Measurements from ENCODE around the gene SDF4. TPM values are rescaled to one million over a fixed set of nuclear protein-coding genes. Genes with fewer than 3 reads are reported as not detected.

Gene SDF4
- total and polyA plus RNA-seq, 2 of the 13 experiments (the other 11 are each of a cell fraction or from before 2014, with no cell fraction given), result 80.8 to 107 TPM

DNA sequence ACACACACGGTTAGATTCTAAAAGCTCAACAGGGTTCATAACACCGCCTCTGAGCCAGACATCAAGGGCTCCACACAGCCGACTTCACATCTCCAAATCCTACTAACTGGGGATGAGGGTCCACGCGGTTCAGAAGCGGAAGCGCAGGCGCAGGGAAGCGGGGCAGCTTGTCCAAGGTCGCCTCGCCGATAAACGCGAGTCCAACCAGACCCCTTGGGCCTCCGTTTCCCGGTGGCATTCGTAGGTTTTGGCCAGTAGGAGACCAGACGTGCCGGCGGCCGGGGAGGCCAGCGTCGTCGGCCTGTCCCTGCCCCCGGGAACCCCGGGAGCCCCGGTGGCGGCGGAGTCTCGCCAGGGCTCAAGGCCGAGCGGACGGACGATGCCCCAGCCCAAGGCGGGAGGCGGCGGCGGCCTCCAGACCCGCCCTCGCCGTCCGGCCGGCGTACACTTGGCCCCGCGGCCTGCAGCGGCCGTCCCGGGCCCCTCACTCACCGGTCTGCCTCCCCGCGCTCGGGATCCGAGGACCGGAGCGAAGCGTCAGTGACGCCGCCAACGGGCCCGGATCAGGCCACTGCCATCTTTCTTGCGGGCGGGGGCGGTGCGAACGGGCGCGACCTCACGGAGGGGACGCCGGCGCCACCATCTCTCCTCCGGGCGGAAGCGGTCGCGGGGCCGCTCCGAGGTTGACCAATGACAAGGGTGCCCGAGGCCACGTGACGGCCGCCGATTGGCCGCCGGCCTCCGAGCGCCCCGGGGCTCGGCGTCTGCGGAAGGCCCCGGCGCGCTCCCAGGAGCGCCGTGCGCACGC lies at the start of gene SDF4 (continued):
- TF ChIP-seq, protein P1, sequence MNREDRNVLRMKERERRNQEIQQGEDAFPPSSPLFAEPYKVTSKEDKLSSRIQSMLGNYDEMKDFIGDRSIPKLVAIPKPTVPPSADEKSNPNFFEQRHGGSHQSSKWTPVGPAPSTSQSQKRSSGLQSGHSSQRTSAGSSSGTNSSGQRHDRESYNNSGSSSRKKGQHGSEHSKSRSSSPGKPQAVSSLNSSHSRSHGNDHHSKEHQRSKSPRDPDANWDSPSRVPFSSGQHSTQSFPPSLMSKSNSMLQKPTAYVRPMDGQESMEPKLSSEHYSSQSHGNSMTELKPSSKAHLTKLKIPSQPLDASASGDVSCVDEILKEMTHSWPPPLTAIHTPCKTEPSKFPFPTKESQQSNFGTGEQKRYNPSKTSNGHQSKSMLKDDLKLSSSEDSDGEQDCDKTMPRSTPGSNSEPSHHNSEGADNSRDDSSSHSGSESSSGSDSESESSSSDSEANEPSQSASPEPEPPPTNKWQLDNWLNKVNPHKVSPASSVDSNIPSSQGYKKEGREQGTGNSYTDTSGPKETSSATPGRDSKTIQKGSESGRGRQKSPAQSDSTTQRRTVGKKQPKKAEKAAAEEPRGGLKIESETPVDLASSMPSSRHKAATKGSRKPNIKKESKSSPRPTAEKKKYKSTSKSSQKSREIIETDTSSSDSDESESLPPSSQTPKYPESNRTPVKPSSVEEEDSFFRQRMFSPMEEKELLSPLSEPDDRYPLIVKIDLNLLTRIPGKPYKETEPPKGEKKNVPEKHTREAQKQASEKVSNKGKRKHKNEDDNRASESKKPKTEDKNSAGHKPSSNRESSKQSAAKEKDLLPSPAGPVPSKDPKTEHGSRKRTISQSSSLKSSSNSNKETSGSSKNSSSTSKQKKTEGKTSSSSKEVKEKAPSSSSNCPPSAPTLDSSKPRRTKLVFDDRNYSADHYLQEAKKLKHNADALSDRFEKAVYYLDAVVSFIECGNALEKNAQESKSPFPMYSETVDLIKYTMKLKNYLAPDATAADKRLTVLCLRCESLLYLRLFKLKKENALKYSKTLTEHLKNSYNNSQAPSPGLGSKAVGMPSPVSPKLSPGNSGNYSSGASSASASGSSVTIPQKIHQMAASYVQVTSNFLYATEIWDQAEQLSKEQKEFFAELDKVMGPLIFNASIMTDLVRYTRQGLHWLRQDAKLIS (CRISPR knock-in tag; IDR thresholded peaks at IDR 0.05), result no peak
- TF ChIP-seq, protein P2, sequence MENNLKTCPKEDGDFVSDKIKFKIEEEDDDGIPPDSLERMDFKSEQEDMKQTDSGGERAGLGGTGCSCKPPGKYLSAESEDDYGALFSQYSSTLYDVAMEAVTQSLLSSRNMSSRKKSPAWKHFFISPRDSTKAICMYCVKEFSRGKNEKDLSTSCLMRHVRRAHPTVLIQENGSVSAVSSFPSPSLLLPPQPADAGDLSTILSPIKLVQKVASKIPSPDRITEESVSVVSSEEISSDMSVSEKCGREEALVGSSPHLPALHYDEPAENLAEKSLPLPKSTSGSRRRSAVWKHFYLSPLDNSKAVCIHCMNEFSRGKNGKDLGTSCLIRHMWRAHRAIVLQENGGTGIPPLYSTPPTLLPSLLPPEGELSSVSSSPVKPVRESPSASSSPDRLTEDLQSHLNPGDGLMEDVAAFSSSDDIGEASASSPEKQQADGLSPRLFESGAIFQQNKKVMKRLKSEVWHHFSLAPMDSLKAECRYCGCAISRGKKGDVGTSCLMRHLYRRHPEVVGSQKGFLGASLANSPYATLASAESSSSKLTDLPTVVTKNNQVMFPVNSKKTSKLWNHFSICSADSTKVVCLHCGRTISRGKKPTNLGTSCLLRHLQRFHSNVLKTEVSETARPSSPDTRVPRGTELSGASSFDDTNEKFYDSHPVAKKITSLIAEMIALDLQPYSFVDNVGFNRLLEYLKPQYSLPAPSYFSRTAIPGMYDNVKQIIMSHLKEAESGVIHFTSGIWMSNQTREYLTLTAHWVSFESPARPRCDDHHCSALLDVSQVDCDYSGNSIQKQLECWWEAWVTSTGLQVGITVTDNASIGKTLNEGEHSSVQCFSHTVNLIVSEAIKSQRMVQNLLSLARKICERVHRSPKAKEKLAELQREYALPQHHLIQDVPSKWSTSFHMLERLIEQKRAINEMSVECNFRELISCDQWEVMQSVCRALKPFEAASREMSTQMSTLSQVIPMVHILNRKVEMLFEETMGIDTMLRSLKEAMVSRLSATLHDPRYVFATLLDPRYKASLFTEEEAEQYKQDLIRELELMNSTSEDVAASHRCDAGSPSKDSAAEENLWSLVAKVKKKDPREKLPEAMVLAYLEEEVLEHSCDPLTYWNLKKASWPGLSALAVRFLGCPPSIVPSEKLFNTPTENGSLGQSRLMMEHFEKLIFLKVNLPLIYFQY (CRISPR knock-in tag; IDR thresholded peaks at IDR 0.05; ENCODE audit: borderline replicate concordance), result peak; percentile 70; the same call in 1 of the 2 replicates
- TF ChIP-seq ZNF7 (CRISPR knock-in tag; IDR thresholded peaks at IDR 0.05) (no peak), HOXD1 (CRISPR knock-in tag; IDR thresholded peaks at IDR 0.05) (no peak), POGZ (CRISPR knock-in tag; IDR thresholded peaks at IDR 0.05) (no peak), MYNN (CRISPR knock-in tag; IDR thresholded peaks at IDR 0.05; ENCODE audit: low read depth) (no peak; the same call in 1 of the 2 replicates), NFIC (IDR thresholded peaks at IDR 0.05; ENCODE audit: low read length) (no peak), ZBTB7A (CRISPR knock-in tag; IDR thresholded peaks at IDR 0.05) (0 out of 2 replicates have a peak, but pooled peaks have one; percentile 58), ZNF501 (CRISPR knock-in tag; IDR thresholded peaks at IDR 0.05) (peak; percentile 28; the same call in 1 of the 2 replicates), ZBTB8A (CRISPR knock-in tag; IDR thresholded peaks at IDR 0.05; ENCODE audit: borderline replicate concordance, low read depth) (no peak), ZFP41 (CRISPR knock-in tag; IDR thresholded peaks at IDR 0.05; ENCODE audit: borderline replicate concordance) (no peak), HMG20B (CRISPR knock-in tag; conservative IDR thresholded peaks at IDR 0.05) (no peak), SALL2 (CRISPR knock-in tag; IDR thresholded peaks at IDR 0.05) (peak; percentile 58; the same call in 1 of the 2 replicates), FOSL2 (CRISPR knock-in tag; IDR thresholded peaks at IDR 0.05) (peak; percentile 45)
- TF ChIP-seq, protein P3, sequence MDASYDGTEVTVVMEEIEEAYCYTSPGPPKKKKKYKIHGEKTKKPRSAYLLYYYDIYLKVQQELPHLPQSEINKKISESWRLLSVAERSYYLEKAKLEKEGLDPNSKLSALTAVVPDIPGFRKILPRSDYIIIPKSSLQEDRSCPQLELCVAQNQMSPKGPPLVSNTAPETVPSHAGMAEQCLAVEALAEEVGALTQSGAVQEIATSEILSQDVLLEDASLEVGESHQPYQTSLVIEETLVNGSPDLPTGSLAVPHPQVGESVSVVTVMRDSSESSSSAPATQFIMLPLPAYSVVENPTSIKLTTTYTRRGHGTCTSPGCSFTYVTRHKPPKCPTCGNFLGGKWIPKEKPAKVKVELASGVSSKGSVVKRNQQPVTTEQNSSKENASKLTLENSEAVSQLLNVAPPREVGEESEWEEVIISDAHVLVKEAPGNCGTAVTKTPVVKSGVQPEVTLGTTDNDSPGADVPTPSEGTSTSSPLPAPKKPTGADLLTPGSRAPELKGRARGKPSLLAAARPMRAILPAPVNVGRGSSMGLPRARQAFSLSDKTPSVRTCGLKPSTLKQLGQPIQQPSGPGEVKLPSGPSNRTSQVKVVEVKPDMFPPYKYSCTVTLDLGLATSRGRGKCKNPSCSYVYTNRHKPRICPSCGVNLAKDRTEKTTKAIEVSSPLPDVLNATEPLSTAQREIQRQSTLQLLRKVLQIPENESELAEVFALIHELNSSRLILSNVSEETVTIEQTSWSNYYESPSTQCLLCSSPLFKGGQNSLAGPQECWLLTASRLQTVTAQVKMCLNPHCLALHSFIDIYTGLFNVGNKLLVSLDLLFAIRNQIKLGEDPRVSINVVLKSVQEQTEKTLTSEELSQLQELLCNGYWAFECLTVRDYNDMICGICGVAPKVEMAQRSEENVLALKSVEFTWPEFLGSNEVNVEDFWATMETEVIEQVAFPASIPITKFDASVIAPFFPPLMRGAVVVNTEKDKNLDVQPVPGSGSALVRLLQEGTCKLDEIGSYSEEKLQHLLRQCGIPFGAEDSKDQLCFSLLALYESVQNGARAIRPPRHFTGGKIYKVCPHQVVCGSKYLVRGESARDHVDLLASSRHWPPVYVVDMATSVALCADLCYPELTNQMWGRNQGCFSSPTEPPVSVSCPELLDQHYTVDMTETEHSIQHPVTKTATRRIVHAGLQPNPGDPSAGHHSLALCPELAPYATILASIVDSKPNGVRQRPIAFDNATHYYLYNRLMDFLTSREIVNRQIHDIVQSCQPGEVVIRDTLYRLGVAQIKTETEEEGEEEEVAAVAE (CRISPR knock-in tag; IDR thresholded peaks at IDR 0.05; ENCODE audit: borderline replicate concordance), result no peak; the same call in 1 of the 2 replicates
- TF ChIP-seq, protein P4, sequence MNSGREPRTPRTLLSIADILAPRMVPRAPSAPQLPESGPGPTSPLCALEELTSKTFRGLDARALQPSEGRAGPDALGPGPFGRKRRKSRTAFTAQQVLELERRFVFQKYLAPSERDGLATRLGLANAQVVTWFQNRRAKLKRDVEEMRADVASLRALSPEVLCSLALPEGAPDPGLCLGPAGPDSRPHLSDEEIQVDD (CRISPR knock-in tag; IDR thresholded peaks at IDR 0.05; ENCODE audit: borderline replicate concordance), result 0 out of 2 replicates have a peak, but pooled peaks have one; percentile 48
